Upper lobe of left lung (tissue), 4 donors: ENCODE measurements around the gene ELAVL2.

Source experiments
- EP300 ChIP-seq, 4 donors: sonication (generic); formaldehyde crosslinking; IDR thresholded peaks; one replicate each; pipeline ENCODE4 v1.5.1; 2017; ENCODE audit warnings: antibody characterized with exemption in 4 of 4, control low read depth in 2 of 4
- POLR2A ChIP-seq, 4 donors: fragments of 450-650 bp; IDR thresholded peaks; one replicate each; pipeline ENCODE4 v1.5.1; 2016 to 2017; ENCODE audit warnings: antibody characterized with exemption in 4 of 4, mild to moderate bottlenecking in 2 of 4
- POLR2AphosphoS5 ChIP-seq, 2 donors: sonication (generic); formaldehyde crosslinking; IDR thresholded peaks; one replicate each; pipeline ENCODE4 v1.5.1; 2017; ENCODE audit warnings: antibody characterized with exemption in 2 of 2
- TF ChIP-seq, protein P1 (sequence below), 6 experiments: fragments of 450-650 bp in 4 of 6; fragments of 200-600 bp in 2 of 6; sonication (generic) in 2 of 6; IDR thresholded peaks; one replicate each; pipeline ENCODE4 v1.5.1; 2016 to 2019; ENCODE audit warnings: antibody characterized with exemption in 6 of 6

DNA sequence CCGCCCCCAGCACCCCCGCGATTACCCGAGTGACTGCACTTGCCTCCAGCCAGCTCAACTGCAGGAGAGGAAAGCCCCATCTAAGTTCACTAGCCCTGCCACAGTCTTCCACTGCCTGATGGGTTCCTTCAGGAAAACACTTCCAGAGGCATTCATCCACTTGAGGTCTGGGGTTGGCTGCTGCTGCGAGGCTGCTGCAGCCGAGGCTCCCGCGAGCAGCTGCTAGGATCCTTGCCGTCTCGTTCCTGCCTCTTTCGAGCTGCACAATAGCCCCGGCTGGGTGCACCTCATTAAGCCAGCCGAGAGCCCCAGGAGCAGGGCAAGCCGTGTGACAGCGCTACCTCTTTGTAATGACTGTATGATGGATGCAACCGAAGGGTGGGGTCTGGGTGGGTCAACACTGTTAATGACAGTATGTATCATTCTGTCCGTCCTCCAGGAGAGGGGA, 24.2 kb upstream of the ELAVL2 start:
- TF ChIP-seq POLR2A (IDR thresholded peaks at IDR 0.05) (no peak), POLR2AphosphoS5 (IDR thresholded peaks at IDR 0.05) (no peak), EP300 (IDR thresholded peaks at IDR 0.05) (no peak)
- TF ChIP-seq, protein P1, sequence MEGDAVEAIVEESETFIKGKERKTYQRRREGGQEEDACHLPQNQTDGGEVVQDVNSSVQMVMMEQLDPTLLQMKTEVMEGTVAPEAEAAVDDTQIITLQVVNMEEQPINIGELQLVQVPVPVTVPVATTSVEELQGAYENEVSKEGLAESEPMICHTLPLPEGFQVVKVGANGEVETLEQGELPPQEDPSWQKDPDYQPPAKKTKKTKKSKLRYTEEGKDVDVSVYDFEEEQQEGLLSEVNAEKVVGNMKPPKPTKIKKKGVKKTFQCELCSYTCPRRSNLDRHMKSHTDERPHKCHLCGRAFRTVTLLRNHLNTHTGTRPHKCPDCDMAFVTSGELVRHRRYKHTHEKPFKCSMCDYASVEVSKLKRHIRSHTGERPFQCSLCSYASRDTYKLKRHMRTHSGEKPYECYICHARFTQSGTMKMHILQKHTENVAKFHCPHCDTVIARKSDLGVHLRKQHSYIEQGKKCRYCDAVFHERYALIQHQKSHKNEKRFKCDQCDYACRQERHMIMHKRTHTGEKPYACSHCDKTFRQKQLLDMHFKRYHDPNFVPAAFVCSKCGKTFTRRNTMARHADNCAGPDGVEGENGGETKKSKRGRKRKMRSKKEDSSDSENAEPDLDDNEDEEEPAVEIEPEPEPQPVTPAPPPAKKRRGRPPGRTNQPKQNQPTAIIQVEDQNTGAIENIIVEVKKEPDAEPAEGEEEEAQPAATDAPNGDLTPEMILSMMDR (IDR thresholded peaks at IDR 0.05): no peak
